Activated T-helper 17 cell treated with anti-CD3 and anti-CD28 coated beads, Interleukin-2, amount 50 U/mL, for 72 hours (primary cell): ENCODE measurements around the gene NR2C2AP. TPM values are rescaled to one million over a fixed set of nuclear protein-coding genes. Genes with fewer than 3 reads are reported as not detected.
A peak's percentile ranks its signal among the peaks of the same experiment; 100 is the strongest.
"Not testable (repeated sequence)": the region's sequence is repeated elsewhere in the genome, so short reads cannot be mapped to it uniquely, and the experiment has no call there.

Experiments used
- ATAC-seq: fragments of 150-1000 bp; cut with Tn5 transposase; replicated peaks from 2 replicates; pipeline ENCODE4 v1.10.0; 2021; ENCODE audit warnings: mild to moderate bottlenecking, moderate library complexity
- H3K27ac Mint-ChIP-seq: one replicate; pipeline ENCODE4 v1.8.0; 2022; ENCODE audit warnings: mixed read lengths
- H3K27me3 Mint-ChIP-seq: one replicate; pipeline ENCODE4 v1.8.0; 2022; ENCODE audit warnings: mixed read lengths
- H3K36me3 Mint-ChIP-seq: one replicate; pipeline ENCODE4 v1.8.0; 2022; ENCODE audit warnings: low read depth, mild to moderate bottlenecking, mixed read lengths
- H3K4me1 Mint-ChIP-seq: one replicate; pipeline ENCODE4 v1.8.0; 2022; ENCODE audit warnings: mixed read lengths
- H3K4me3 Mint-ChIP-seq: one replicate; pipeline ENCODE4 v1.8.0; 2022; ENCODE audit warnings: mild to moderate bottlenecking, mixed read lengths
- H3K9me3 Mint-ChIP-seq: one replicate; pipeline ENCODE4 v1.8.0; 2022; ENCODE audit warnings: mixed read lengths
- total RNA-seq, 2 donors: library from RNA; stranded (reverse); gene quantifications; one replicate each; pipeline ENCODE4 v1.2.3, GENCODE V29; 2022

NR2C2AP gene
- total RNA-seq, 2 donors from 2014 or later = 39.5 to 50.9 TPM

GRCh38 chr19:19224150-19224851, 21.1 kb upstream of the NR2C2AP start:
- no peaks in the 10 kb centered on the region for H3K9me3 Mint-ChIP-seq
- peak overlapping the region; percentile 74 for H3K4me3 Mint-ChIP-seq
- no peaks in the 10 kb centered on the region for H3K4me1 Mint-ChIP-seq
- peaks cover 3% of the 10 kb centered on the region for H3K27me3 Mint-ChIP-seq
- ATAC-seq = no peak
- H3K27ac Mint-ChIP-seq = no peak overlapping the region
- H3K36me3 Mint-ChIP-seq = no peaks in the 10 kb centered on the region

- no peaks in the 10 kb centered on the region for H3K36me3 Mint-ChIP-seq
- peaks cover 3% of the 10 kb centered on the region for H3K27me3 Mint-ChIP-seq
- ATAC-seq = no peak
- H3K27ac Mint-ChIP-seq = no peak overlapping the region
- no peaks in the 10 kb centered on the region for H3K4me1 Mint-ChIP-seq
- no peak overlapping the region for H3K4me3 Mint-ChIP-seq
- H3K9me3 Mint-ChIP-seq = no peaks in the 10 kb centered on the region
Measured at GRCh38 chr19:19223636-19224035, 20.4 kb upstream of the NR2C2AP start.

GRCh38 chr19:19223060-19223459, 19.8 kb upstream of the NR2C2AP start:
- no peaks in the 10 kb centered on the region for H3K4me1 Mint-ChIP-seq
- H3K36me3 Mint-ChIP-seq = no peaks in the 10 kb centered on the region
- ATAC-seq = no peak
- no peak overlapping the region for H3K27ac Mint-ChIP-seq
- no peaks in the 10 kb centered on the region for H3K9me3 Mint-ChIP-seq
- no peaks in the 10 kb centered on the region for H3K27me3 Mint-ChIP-seq
- H3K4me3 Mint-ChIP-seq = no peak overlapping the region

- not testable (repeated sequence) for H3K4me3 Mint-ChIP-seq, H3K36me3 Mint-ChIP-seq, ATAC-seq, H3K4me1 Mint-ChIP-seq, H3K27ac Mint-ChIP-seq, H3K9me3 Mint-ChIP-seq, H3K27me3 Mint-ChIP-seq
Measured at GRCh38 chr19:19221000-19221399, 17.8 kb upstream of the NR2C2AP start.

- Mint-ChIP-seq H3K36me3 (no peaks in the 10 kb centered on the region), H3K4me1 (peaks cover under 1% of the 10 kb centered on the region), H3K4me3 (no peak overlapping the region), H3K27me3 (peaks cover 14% of the 10 kb centered on the region), H3K27ac (no peak overlapping the region), H3K9me3 (no peaks in the 10 kb centered on the region)
- no peak for ATAC-seq
Measured at GRCh38 chr19:19218911-19219310, 15.7 kb upstream of the NR2C2AP start.

GRCh38 chr19:19217099-19217498, 13.9 kb upstream of the NR2C2AP start:
- Mint-ChIP-seq H3K4me1 (peaks cover 5% of the 10 kb centered on the region), H3K27me3 (peaks cover 27% of the 10 kb centered on the region), H3K27ac (no peak overlapping the region), H3K9me3 (no peaks in the 10 kb centered on the region), H3K4me3 (no peak overlapping the region), H3K36me3 (no peaks in the 10 kb centered on the region)
- no peak for ATAC-seq

GRCh38 chr19:19215792-19216191, 12.6 kb upstream of the NR2C2AP start:
- Mint-ChIP-seq H3K9me3 (no peaks in the 10 kb centered on the region), H3K27me3 (peaks cover 33% of the 10 kb centered on the region), H3K36me3 (no peaks in the 10 kb centered on the region), H3K4me1 (peaks cover 5% of the 10 kb centered on the region), H3K4me3 (no peak overlapping the region), H3K27ac (no peak overlapping the region)
- no peak for ATAC-seq

GRCh38 chr19:19214892-19215291, 11.7 kb upstream of the NR2C2AP start:
- Mint-ChIP-seq H3K27ac (no peak overlapping the region), H3K4me3 (no peak overlapping the region), H3K4me1 (peaks cover 5% of the 10 kb centered on the region), H3K36me3 (no peaks in the 10 kb centered on the region), H3K9me3 (no peaks in the 10 kb centered on the region), H3K27me3 (peaks cover 33% of the 10 kb centered on the region)
- ATAC-seq = no peak

- Mint-ChIP-seq H3K4me3 (no peak overlapping the region), H3K9me3 (no peaks in the 10 kb centered on the region), H3K4me1 (peaks cover 5% of the 10 kb centered on the region), H3K36me3 (no peaks in the 10 kb centered on the region), H3K27ac (no peak overlapping the region), H3K27me3 (peaks cover 33% of the 10 kb centered on the region)
- no peak for ATAC-seq
Measured at GRCh38 chr19:19214159-19214490, 10.9 kb upstream of the NR2C2AP start.

- Mint-ChIP-seq H3K27me3 (peaks cover 33% of the 10 kb centered on the region), H3K36me3 (no peaks in the 10 kb centered on the region), H3K4me3 (no peak overlapping the region), H3K4me1 (peaks cover 5% of the 10 kb centered on the region), H3K27ac (no peak overlapping the region), H3K9me3 (no peaks in the 10 kb centered on the region)
- no peak for ATAC-seq
Measured at GRCh38 chr19:19213426-19214158, 10.4 kb upstream of the NR2C2AP start.

- H3K4me3 Mint-ChIP-seq = no peak overlapping the region
- ATAC-seq = no peak
- no peak overlapping the region for H3K27ac Mint-ChIP-seq
- peaks cover 5% of the 10 kb centered on the region for H3K4me1 Mint-ChIP-seq
- H3K36me3 Mint-ChIP-seq = no peaks in the 10 kb centered on the region
- H3K27me3 Mint-ChIP-seq = peaks cover 33% of the 10 kb centered on the region
- H3K9me3 Mint-ChIP-seq = no peaks in the 10 kb centered on the region
Measured at GRCh38 chr19:19212916-19213315, 9.7 kb upstream of the NR2C2AP start.

- Mint-ChIP-seq H3K27me3 (peaks cover 33% of the 10 kb centered on the region), H3K36me3 (no peaks in the 10 kb centered on the region), H3K9me3 (peaks cover 5% of the 10 kb centered on the region), H3K4me3 (no peak within 1 kb of the TSS), H3K27ac (no peak within 1 kb of the TSS), H3K4me1 (peaks cover 17% of the 10 kb centered on the region)
- ATAC-seq = no peak
Measured at GRCh38 chr19:19211499-19212420, 8.5 kb upstream of the NR2C2AP start, which contains the start of gene NCAN. TSS of gene NCAN (plus strand) at chr19:19211958. CDS start at chr19:19216954, 4,996 bp downstream.

GRCh38 chr19:19209372-19209771, 6.2 kb upstream of the NR2C2AP start:
- H3K27me3 Mint-ChIP-seq = peaks cover 23% of the 10 kb centered on the region
- no peaks in the 10 kb centered on the region for H3K36me3 Mint-ChIP-seq
- H3K4me1 Mint-ChIP-seq = peaks cover 19% of the 10 kb centered on the region
- H3K27ac Mint-ChIP-seq = no peak overlapping the region
- no peak overlapping the region for H3K4me3 Mint-ChIP-seq
- peaks cover 5% of the 10 kb centered on the region for H3K9me3 Mint-ChIP-seq
- ATAC-seq = no peak
